ENCODE data around the gene EXOC4.

DNA sequence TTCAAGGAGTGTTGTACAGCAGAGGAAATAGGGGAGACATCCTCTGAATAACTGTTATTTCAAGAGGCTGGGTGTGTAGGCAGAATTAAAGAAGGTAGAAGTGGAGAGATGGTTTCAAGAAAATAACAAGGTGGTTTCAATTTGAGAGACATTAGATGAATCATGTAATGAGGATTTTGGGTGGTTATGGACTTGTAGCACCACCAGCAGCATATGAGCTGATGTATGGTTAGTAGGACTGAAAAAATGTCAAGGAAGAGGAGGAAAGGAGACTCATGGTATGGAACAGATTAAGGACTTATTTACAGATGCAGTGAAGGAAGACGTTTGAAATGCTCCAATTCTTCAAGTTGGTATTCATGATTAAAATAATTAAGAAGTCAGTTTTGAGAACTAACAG is 166.2 kb downstream of the EXOC4 start:
- TF ChIP-seq, protein P1, sequence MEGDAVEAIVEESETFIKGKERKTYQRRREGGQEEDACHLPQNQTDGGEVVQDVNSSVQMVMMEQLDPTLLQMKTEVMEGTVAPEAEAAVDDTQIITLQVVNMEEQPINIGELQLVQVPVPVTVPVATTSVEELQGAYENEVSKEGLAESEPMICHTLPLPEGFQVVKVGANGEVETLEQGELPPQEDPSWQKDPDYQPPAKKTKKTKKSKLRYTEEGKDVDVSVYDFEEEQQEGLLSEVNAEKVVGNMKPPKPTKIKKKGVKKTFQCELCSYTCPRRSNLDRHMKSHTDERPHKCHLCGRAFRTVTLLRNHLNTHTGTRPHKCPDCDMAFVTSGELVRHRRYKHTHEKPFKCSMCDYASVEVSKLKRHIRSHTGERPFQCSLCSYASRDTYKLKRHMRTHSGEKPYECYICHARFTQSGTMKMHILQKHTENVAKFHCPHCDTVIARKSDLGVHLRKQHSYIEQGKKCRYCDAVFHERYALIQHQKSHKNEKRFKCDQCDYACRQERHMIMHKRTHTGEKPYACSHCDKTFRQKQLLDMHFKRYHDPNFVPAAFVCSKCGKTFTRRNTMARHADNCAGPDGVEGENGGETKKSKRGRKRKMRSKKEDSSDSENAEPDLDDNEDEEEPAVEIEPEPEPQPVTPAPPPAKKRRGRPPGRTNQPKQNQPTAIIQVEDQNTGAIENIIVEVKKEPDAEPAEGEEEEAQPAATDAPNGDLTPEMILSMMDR (IDR thresholded peaks at IDR 0.05), result no peak
- TF ChIP-seq POLR2A (IDR thresholded peaks at IDR 0.05), result no peak
